DMS53 (cell line): Measurements from ENCODE around the gene IPO13.

Experiments used
- DNase-seq: peaks from one replicate; lab custom pipeline; 2025; lab: John Stamatoyannopoulos, UW

IPO13 gene

DNA sequence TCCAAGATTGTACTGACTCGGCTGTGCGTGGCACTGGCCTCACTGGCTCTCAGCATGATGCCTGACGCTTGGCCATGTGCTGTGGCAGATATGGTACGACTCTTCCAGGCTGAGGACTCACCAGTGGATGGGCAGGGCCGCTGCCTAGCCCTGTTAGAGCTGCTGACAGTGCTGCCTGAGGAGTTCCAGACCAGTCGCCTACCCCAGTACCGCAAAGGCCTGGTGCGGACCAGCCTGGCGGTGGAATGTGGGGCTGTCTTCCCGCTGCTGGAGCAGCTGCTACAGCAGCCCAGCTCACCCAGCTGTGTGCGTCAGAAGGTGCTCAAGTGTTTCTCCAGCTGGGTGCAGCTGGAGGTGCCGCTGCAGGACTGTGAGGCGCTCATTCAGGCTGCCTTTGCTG is 2.9 kb downstream of the IPO13 start:
- no peak for DNase-seq

DNA sequence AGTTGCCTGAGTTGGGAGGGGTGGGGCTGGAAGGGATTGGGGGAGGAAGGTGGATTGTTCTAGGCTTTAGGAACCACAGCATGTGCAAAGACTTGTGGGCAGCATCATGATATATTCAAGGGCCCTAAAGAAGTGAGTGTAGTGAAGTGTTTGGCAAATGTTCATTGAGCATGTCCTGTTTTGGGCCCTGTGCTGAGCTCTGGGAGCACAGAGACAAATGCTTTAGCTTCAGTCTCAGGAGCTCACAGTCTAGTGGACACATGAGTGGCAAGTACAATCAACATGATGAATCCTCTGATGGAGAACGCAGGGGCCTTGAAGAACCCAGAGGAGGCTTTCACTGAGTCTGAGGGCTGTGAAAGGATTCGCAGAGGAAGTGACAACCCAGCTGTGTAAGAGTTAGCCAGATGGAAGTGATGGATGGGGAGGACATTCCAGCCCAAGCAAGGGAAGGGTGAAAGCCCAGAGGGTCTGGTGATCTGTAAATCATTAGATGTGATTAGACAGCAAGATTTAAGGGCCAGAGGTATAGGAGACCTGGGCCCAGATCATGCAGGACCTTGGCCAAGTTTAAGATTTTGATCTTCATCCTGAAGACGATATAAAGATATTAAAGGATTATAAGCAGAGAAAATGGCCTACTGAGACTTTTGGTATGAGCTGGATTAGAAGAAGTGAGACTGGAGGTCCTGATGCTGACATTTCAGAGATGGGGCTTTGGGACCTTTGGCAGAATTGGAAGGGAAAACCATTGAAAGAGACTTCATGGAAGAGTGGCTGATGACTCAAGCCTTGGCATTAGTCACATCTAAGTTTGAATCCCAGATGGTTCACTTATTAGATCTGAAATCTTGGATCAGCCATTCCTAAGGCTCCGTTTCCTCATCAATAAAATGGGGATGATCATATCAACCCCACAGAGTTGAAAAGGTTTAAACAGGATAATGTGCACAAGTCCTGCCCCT is 4.6 kb downstream of the IPO13 start:
- DNase-seq: no peak

DNA sequence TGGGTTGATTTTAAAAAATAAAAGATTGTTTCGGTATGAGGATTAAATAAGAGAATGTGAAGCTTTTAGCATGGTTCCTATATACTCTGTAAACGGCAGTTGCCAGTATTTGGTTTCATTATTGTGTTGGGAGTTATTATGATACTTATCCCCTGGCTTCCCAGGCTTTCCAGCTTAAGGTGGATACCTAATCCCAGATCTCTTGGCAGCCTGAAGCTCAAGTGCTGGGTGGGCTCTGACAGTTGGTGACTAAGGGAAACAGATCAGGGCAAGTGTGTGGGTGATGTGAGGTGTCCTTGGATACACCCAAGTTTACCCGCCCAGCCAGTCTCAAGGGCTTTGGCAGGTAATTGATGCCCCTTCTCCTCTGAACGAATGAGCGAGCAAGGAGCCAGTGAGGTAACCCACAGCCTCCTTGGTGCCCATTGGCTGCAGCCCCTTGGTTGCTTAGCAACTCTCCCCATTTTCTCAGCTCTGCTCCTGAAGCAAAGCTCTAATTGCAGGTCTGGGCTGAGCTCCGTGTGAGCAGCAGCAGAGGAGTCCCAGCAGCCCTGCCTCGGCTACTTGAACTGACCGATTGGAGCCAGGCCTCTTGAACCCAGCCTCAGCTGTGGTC is 6.1 kb downstream of the IPO13 start:
- DNase-seq: no peak

DNA sequence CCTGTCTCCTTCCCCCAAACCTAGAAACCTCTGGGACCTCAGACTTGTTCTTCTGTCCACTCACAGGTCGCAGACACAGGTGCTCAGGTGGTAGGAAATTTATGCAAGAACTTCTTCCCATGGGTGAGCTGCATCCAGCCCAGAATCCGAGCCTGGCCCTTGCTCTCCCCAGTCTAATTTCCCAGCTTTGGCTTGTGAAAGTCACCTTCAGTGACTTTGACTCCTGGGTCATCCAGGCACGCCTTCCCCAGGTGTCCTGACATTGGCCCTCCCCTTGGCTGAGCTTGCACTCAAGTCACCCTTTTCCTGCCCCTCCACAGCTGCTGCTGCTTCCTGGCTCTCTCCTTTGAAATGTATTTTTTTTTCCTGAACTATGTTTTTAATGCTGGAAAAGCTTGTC is 6.6 kb downstream of the IPO13 start:
- DNase-seq: no peak

DNA sequence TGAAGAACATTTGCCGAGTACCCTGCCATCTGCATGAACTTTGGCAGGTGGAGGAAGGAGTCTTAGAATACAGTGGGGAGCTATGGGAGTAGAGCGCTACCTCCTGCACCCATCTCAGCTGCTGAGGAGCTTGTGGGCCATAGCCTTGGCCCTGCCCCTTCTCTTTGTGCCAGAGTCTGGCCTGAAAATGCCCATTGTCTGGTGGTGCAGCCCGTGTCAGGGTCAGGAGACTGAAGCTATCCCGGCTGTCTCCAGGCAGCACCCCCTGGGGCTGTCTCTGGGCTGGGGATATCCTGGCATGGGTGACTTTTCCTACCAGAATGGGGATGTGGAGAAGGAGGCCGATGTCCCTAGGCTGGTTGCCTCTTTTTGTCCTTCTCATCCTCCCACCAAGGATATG is 7.3 kb downstream of the IPO13 start:
- no peak for DNase-seq

DNA sequence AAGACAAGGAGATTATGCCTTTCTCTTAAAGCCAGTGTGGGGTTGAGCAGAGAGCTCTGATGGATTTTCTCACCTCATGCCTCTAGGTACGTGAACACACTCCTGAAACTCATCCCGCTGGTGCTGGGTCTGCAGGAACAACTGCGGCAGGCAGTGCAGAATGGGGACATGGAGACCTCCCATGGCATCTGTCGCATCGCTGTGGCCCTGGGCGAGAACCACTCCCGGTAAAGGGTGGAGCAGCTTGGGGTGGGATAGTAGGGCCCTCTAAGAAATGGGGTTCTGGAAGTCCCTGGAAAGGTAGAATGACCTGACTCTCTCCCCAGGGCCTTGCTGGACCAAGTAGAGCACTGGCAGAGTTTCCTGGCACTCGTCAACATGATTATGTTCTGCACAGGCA is 9.5 kb downstream of the IPO13 start:
- DNase-seq: no peak

DNA sequence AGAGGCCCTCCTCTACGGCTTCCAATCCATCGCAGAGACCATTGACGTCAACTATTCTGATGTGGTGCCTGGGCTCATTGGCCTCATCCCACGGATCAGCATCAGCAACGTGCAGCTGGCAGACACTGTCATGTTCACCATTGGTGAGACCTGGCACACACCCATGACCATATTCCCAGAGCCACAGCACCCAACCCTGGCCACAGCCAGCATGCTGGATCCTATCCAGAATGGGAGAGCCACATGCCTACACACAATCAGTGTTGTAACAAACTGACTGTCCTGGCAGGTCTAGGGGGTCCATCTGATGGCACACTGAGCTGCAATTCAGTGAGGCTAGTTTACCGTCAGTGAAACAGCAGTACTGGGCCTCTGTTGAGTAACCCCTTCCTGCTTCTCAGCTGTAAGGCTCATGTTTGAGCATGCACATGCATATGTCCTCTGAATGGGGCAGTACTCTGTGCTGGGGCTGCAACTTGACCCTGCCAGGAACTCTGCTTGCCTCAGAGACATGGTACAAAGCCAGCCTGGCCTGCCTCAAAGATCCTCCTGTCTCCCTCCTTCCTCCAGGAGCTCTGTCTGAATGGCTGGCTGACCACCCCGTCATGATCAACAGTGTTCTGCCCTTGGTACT is 10.8 kb downstream of the IPO13 start:
- DNase-seq: no peak

DNA sequence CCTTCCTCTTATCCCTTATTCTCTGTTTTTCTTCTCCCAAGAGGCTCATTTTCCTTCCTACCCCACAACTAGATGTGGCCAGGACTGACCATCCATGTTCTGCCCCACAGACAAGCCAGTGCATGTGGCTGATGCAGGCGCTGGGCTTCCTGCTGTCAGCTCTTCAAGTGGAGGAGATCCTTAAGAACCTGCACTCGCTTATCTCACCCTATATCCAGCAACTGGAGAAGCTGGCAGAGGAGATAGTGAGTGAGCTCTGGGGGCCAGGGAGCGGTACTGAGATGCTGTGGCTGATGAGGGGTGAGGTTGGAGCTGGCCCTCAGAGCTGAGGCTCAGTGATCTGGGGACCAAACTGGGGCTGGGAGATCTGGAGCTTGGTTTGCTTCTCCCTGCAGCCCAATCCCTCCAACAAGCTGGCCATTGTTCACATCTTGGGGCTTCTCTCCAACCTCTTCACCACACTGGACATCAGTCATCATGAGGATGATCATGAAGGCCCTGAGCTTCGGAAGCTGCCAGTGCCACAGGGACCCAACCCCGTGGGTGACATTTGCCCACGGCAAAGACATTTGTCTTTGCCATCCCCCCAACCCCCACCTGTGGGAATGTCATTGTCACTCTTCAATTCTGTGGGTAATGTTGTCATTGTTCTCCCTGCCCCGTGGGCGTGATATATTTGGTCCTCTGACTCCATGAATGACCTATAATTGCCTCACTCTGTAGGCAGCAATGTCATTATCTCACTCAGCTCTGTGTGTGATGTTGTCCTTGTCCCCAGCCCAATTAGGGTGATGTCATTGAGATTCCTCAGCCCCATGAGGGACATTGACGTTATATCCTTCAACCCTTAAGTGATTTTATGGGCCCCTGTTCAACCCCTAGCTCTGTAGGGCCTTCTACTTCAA is 11.9 kb downstream of the IPO13 start:
- no peak for DNase-seq

DNA sequence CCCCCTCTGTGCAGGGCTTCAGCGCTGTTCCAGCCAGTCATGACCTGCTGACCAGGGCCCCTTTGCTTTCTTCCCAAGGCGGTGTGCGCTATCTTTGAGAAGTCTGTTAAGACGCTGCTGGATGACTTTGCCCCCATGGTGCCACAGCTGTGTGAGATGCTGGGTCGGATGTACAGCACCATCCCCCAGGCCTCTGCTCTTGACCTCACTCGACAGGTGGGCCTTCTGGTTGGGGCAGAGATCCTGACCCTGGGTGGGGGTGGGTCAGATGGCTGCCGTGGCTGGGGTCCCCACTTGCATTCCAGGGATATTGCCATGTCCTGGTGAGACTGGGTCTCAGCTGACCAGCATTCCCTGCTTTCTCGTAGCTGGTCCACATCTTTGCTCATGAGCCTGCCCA is 14.0 kb downstream of the IPO13 start:
- DNase-seq: no peak

DNA sequence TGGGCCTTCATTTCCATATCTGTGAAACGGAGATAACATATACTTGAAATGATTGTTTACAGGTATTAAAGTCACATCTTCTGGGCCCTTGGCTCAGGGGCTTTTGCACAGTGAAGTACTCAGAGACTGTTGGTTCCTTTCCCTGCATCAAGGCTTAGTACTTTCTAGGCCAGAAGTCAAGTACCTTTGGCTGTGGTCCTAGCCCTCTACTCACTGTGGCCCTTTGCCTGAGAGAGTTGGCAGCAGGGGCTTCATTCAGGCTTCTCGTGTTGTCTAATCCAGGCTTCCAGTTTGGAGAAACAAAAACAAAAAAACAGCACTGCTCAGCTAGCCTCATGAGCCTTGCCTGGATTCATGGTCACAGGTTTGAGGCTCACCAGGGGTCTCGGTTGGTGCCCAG is 14.9 kb downstream of the IPO13 start:
- DNase-seq: no peak

DNA sequence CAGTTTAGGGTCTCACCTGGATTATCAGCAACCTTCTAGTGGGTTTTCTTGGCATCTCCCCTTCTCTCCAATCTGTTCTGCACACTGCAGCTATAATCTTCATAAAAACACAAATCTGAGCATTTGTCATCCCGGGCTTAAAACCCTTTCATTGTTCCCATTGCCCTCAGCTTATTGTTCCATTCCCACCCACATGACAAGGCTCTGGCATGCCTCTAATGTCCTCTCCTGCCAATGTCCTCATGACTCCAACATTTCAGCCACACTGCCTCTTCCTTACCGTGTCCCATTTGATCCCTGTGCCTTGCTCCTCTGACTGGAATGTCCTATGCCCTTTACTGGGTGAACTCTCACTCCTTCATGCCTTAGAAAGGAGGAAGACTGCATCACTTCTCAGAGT is 15.6 kb downstream of the IPO13 start:
- no peak for DNase-seq

DNA sequence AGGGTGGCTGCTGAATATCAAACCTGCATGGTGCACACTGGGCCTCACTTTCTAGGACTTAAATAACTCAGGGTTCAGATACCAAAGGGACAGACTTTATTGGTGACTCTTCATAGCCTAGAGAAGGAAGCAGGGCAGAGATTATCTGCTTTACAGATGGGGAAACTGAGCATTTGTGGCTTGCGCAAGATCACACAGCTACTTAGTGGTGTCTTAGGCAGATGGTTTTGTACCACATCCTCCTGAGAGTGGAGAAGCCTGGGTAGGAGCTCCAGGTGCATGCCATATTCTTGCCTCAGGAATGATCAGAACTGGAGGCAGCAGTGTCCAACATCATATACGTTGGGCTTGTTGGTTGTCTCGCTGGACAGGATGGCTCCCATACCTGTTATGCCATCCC is 16.3 kb downstream of the IPO13 start:
- no peak for DNase-seq

DNA sequence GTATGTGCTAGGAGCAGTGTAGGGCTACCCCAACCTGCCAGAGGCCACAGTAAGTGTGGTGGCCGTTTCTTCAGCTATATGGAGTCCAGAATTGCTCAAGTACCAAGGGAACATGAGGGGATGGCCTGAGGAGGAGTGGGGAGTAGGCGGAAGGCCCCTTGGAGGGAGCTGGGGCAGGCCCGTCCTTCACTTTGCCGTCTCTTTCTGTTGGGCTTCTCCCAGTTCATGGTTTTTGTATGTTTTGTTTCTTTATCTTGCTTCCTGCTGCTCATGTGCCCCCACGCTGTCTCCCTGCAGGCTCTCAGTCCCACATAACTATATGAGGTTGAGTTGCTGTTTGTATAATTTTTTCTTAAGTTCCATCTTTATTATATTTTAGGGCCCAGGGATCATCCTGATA is 17.1 kb downstream of the IPO13 start:
- DNase-seq: no peak

DNA sequence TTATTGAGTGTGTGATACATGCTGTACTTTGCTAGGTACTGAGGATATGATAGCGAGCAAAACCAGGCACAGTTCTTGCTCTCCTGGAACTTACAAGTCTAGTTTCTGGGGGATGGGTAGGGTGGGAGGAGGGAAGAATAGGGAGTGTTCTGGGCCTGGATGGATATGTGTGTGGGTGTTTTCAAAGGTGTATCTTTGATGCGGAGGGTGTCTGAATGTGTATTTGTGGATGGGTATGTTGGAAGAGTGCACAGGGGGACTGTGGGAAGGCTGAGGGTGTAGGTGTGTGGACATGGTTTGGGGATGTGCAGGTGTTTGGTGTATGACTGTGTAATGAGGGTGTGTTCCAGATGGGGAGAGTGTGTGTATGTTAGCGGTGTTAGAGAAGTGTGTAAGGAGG is 18.6 kb downstream of the IPO13 start:
- DNase-seq: no peak

DNA sequence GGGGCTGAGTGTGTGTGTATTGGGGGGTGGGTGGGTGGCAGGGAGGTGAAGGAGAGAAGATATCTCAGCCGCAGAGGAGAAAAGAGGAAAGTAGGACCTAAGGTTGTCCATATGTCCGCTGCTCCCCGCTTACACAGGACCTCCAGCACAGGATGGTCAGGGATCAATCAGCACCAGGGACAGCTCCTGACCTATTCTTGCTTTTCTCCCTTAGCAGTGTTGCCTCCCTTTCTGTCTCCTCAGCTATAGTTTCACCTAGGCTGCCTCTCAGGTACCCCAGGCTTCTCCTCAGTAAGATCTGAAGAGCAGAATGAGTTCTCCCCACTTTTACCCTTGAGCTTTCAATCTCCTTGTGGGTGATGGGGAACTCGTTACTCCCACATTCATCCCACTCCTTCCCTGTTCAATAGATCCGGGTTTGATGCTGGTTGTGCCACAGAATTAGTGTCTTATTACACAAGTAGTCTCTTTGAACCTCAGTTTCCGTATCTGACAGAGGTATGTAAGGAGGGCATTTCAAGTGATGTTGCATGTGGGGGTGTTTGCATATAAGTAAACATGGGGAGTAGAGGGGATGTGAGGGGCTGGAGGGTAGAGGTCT is 21.7 kb downstream of the IPO13 start:
- peak; percentile 36 for DNase-seq

DNA sequence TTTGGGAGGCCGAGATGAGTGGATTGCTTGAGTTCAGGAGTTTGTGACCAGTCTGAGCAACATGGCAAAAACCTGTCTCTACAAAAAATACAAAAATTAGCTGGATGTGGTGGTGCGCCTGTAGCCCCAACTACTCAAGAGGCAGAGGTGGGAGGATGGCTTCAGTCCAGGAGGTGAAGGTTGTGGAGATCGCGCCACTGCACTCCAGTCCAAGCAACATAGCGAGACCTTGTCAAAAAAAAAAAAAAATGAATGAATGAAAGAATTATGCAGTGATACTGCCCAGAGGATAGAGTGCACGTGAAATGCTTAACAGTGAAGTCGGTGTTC is 22.6 kb downstream of the IPO13 start:
- DNase-seq: no peak

DNA sequence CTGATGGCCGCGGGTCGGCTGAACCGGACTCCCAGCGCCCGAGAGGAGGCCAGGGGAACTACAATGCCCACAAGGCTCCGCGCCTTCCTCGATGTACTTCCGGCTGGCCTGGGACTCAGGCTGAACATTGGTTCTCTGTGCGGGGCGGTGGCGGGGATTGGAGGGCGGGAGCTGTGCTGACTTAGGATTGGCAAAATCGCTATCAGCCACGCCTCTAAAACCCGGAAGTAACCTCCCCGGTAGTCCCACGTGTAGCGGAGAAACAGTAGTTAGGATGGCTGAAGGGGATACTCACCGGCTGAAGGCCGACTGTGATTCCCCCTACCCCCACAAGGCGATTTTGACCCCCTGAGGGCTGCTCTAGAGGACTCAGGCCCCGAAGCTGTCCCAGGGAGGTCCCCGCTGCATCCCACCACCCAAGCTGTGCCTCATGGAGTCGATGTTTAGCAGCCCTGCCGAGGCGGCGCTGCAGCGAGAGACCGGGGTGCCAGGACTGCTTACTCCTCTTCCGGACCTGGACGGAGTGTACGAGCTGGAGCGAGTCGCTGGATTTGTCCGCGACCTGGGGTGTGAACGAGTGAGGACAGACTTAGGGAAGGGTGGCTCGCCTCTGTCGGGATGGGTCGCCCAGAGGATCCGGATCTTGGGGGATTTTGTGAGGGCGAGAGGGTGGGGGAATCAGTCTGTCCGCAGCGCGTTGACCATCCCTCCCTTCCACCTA is 23.2 kb downstream of the IPO13 start, which contains the start of gene DPH2:
Gene DPH2 (plus strand): TSS at position 265 of the 721 bp plus-strand sequence. CDS start 166 bp downstream, at position 431.
- DNase-seq: peak; percentile 99

DNA sequence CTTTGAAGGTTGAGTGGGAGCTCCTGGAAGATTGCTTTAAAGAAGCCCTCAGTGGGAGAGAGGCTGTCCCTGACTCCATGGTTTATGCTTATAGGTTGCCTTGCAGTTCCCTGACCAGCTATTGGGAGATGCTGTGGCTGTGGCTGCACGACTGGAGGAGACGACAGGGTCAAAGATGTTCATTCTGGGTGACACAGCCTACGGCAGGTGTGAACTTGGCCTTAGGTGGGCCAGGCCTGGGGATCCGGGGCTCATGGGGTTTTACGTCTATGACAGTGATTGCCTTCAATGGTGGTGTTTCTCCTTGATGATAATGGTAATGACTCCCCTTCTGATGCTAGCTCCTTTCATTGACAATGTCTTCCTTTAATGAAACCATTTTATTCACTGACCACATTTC is 23.8 kb downstream of the IPO13 start:
- DNase-seq: peak; percentile 44

DNA sequence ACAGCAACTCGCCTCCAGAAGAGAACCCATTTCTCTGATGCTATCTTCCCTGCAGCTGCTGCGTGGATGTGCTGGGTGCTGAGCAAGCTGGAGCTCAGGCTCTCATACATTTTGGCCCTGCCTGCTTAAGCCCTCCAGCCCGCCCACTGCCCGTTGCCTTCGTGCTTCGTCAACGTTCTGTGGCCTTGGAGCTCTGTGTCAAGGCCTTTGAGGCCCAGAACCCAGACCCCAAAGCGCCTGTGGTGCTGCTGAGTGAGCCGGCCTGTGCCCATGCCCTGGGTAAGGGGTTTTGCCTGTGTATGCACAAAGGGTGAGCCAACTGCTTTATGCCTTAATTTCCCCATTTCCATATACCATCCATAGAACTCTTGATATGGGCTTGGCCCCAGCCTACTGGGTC is 24.2 kb downstream of the IPO13 start:
- no peak for DNase-seq

DNA sequence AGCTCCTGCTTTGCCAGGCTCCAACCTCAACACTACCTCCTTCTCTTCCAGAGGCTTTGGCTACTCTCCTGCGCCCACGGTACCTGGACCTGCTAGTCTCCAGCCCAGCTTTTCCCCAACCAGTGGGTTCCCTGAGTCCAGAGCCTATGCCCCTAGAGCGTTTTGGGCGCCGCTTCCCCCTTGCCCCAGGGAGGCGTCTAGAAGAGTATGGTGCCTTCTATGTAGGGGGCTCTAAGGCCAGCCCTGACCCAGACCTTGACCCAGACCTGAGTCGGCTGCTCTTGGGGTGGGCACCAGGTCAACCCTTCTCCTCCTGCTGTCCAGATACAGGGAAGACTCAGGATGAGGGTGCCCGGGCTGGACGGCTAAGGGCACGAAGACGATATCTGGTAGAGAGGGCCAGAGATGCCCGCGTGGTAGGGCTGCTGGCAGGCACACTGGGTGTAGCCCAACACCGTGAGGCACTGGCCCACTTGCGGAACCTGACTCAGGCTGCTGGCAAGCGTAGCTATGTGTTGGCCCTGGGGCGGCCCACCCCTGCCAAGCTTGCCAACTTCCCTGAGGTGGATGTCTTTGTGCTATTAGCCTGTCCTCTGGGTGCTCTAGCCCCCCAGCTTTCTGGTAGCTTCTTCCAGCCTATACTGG is 24.7 kb downstream of the IPO13 start:
- no peak for DNase-seq
